GM12878 (cell line): ENCODE results near the gene SUPT3H. TPM values are rescaled to one million over a fixed set of nuclear protein-coding genes. Genes with fewer than 3 reads are reported as not detected.

Experiments
- ATAC-seq: fragments of 200-7000 bp; cut with Tn5 transposase; 3 replicates; pipeline ENCODE4 v1.9.1; 2020; ENCODE audit warnings: mild to moderate bottlenecking, moderate library complexity
- BruUV-seq: library from RNA; stranded (reverse); fragments of 400-500 nt; replicated peaks from 2 replicates; lab custom pipeline; 2021; lab: Mats Ljungman, UMichigan
- CTCF ChIA-PET: fragments of 300-600 bp; sonication (Branson Sonifier 250); formaldehyde crosslinking; extraction: SDS; loops from one replicate; lab custom pipeline; 2021; ENCODE audit warnings: inconsistent platforms; lab: Yijun Ruan, JAX
- POLR2A ChIA-PET: fragments of 350-600 bp; formaldehyde crosslinking; extraction: SDS; loops from one replicate; lab custom pipeline; 2021; ENCODE audit warnings: inconsistent platforms; lab: Charles Lee
- RAD21 ChIA-PET: fragments of 300-600 bp; sonication (Branson Sonifier 250); formaldehyde crosslinking; loops from one replicate; lab custom pipeline; 2023; ENCODE audit warnings: antibody characterized with exemption; ENCODE audit not compliant: unreplicated experiment; lab: Charles Lee
- SMC1A ChIA-PET: fragments of 300-600 bp; sonication (Branson Sonifier 250); formaldehyde crosslinking; loops from one replicate; lab custom pipeline; 2023; ENCODE audit not compliant: unreplicated experiment, uncharacterized antibody; lab: Charles Lee
- DNase-seq: peaks from one replicate; pipeline ENCODE4 v3.0.0-alpha.2; 2011; ENCODE audit warnings: low read depth, low spot score
- FAIRE-seq: peaks from 3 replicates; lab custom pipeline; 2011; peaks lifted over from hg19 to GRCh38; lab: Jason Lieb, UNC
- H2AFZ ChIP-seq: 2 replicates; pipeline ENCODE4 v1.6.0; 2011; ENCODE audit warnings: low read depth, low read length, control low read depth; ENCODE audit not compliant: control insufficient read depth
- H3K27ac ChIP-seq: 2 replicates; pipeline ENCODE4 v1.5.1; 2011; ENCODE audit warnings: control low read depth; ENCODE audit not compliant: control insufficient read depth, insufficient read depth
- H3K27me3 ChIP-seq, 2 experiments: replicated peaks in 1 of 2; 2 replicates each; pipeline versions ENCODE4 v1.6.0 to v1.6.1; 2011; ENCODE audit warnings: low read length in 1 of 2; ENCODE audit not compliant: control insufficient read depth in 2 of 2, insufficient read depth in 2 of 2
- H3K36me3 ChIP-seq, 2 experiments: 2 replicates each; pipeline ENCODE4 v1.5.1; 2011; ENCODE audit warnings: low read length in 1 of 2; ENCODE audit not compliant: control insufficient read depth in 2 of 2, insufficient read depth in 2 of 2
- H3K4me1 ChIP-seq: 2 replicates; pipeline ENCODE4 v1.6.1; 2011; ENCODE audit warnings: mild to moderate bottlenecking, low read length, moderate library complexity, mixed read lengths; ENCODE audit not compliant: control insufficient read depth, insufficient read depth
- H3K4me2 ChIP-seq: 2 replicates; pipeline ENCODE4 v1.6.0; 2011; ENCODE audit warnings: control low read depth; ENCODE audit not compliant: control insufficient read depth, insufficient read depth
- H3K4me3 ChIP-seq: fragments of 200-600 bp; sonication (generic); 2 replicates; pipeline ENCODE4 v1.5.1; 2016
- H3K79me2 ChIP-seq: 2 replicates; pipeline ENCODE4 v1.6.0; 2011; ENCODE audit warnings: low read length; ENCODE audit not compliant: control insufficient read depth, insufficient read depth
- H3K9ac ChIP-seq: 2 replicates; pipeline ENCODE4 v1.8.0; 2011; ENCODE audit warnings: low read length, control low read depth, mixed read lengths; ENCODE audit not compliant: control insufficient read depth, insufficient read depth
- H3K9me3 ChIP-seq: replicated peaks from 3 replicates; pipeline ENCODE4 v1.5.1; 2011; ENCODE audit warnings: mild to moderate bottlenecking, low read length; ENCODE audit not compliant: control insufficient read depth, insufficient read depth
- H4K20me1 ChIP-seq: 2 replicates; pipeline ENCODE4 v1.6.0; 2011; ENCODE audit not compliant: control insufficient read depth, insufficient read depth
- ATF7 ChIP-seq: fragments of 450-650 bp; IDR thresholded peaks from 2 replicates; pipeline ENCODE4 v1.6.1; 2016; ENCODE audit warnings: low read depth, mild to moderate bottlenecking
- E2F8 ChIP-seq: fragments of 450-650 bp; IDR thresholded peaks from 2 replicates; pipeline ENCODE4 v1.6.1; 2018; ENCODE audit warnings: mild to moderate bottlenecking, low read depth, moderate library complexity; ENCODE audit not compliant: partially characterized antibody
- KDM1A ChIP-seq: fragments of 200-600 bp; sonication (generic); IDR thresholded peaks from 2 replicates; pipeline ENCODE4 v1.6.1; 2016; ENCODE audit warnings: borderline replicate concordance
- MTA2 ChIP-seq: fragments of 450-650 bp; IDR thresholded peaks from 2 replicates; pipeline ENCODE4 v1.6.1; 2016; ENCODE audit warnings: low read depth, mild to moderate bottlenecking, moderate library complexity
- PKNOX1 ChIP-seq: fragments of 450-650 bp; IDR thresholded peaks from 2 replicates; pipeline ENCODE4 v1.6.1; 2016; ENCODE audit warnings: mild to moderate bottlenecking
- SIX5 ChIP-seq: IDR thresholded peaks from 2 replicates; pipeline ENCODE4 v1.6.1; 2011; ENCODE audit warnings: mild to moderate bottlenecking, low read depth, low read length, moderate library complexity; ENCODE audit not compliant: severe bottlenecking
- STAT3 ChIP-seq: IDR thresholded peaks from 2 replicates; pipeline ENCODE4 v1.6.1; 2011; ENCODE audit warnings: low read depth, low read length, improper control_type of control experiment
- TARDBP ChIP-seq: IDR thresholded peaks from 2 replicates; pipeline ENCODE4 v1.6.1; 2016; ENCODE audit warnings: borderline replicate concordance
- ZBED1 ChIP-seq: IDR thresholded peaks from 2 replicates; pipeline ENCODE4 v1.6.1; 2016; ENCODE audit warnings: borderline replicate concordance
- ZZZ3 ChIP-seq: IDR thresholded peaks from 2 replicates; pipeline ENCODE4 v1.6.1; 2011; ENCODE audit warnings: low read depth; ENCODE audit not compliant: control insufficient read depth, insufficient read length
- WGBS: methylation state at CpG from one replicate; pipeline ENCODE4 v1.1.6; 2016; ENCODE audit warnings: low lambda C conversion rate; ENCODE audit not compliant: insufficient replicate concordance, insufficient coverage; ENCODE audit errors: missing lambda C conversion rate; 5-methylcytosine and 5-hydroxymethylcytosine counted together
- in situ Hi-C: fragments of 300-500 bp; cut with MboI; formaldehyde crosslinking; loops from 9 replicates; pipeline ENCODE4 v1.14.3; 2018; ENCODE audit warnings: mixed read lengths
- intact Hi-C: fragments of 100-400 bp; cut with micrococcal nuclease; formaldehyde crosslinking; loops from one replicate; pipeline ENCODE4 v1.14.2; 2022; ENCODE audit not compliant: unreplicated experiment
- polyA plus RNA-seq, 11 experiments: library from polyadenylated mRNA; depleted of rRNA in 4 of 11; unstranded in 6 of 11; stranded (reverse) in 5 of 11; fragments of >200 nt; fragmentation: Nextera tagmentation in 4 of 11; fragmentation: Illumina TruSeq in 1 of 11; extraction: Ambion mirVana in 4 of 11; extraction: Trizol in 1 of 11; gene quantifications; 1 replicate in 1 of 11; 2 replicates in 10 of 11; pipeline versions ENCODE4 v1.2.1 to v1.2.3, GENCODE V29; 2011 to 2016; ENCODE audit warnings: inconsistent platforms in 2 of 11, missing spikeins in 2 of 11, low read depth in 1 of 11
- total RNA-seq, 4 experiments: library from RNA; depleted of rRNA in 3 of 4; stranded (reverse); fragments of >200 nt in 3 of 4; fragmentation: Illumina TruSeq in 1 of 4; extraction: Trizol in 1 of 4; gene quantifications; 2 replicates each; pipeline versions ENCODE4 v1.2.1 to v1.2.3, GENCODE V29; 2013 to 2021
- TF ChIP-seq, protein P1 (sequence below): IDR thresholded peaks from 2 replicates; pipeline ENCODE4 v1.6.1; 2012; ENCODE audit warnings: low read depth, low read length, improper control_type of control experiment

Gene SUPT3H
- total and polyA plus RNA-seq, 10 of the 15 experiments (the other 5 are each of a cell fraction or from before 2014, with no cell fraction given), result 0.51 to 3.7 (median 2.0) TPM

- RAD21 ChIA-PET, result no interaction called here
- in situ Hi-C loops, result no loop called here
Observed at GRCh38 chr6:45006893-45007292, 370.8 kb downstream of the SUPT3H start.

More at GRCh38 chr6:45006893-45007292, 370.8 kb downstream of the SUPT3H start:
- Histone ChIP-seq H3K27me3 (no peaks in the 10 kb centered on the region), H3K4me1 (peaks cover 3% of the 10 kb centered on the region; the same call in 1 of the 2 replicates), H2AFZ (no peak overlapping the region), H3K9me3 (no peaks in the 10 kb centered on the region), H3K27ac (no peak overlapping the region), H3K9ac (no peak overlapping the region), H4K20me1 (no peaks in the 10 kb centered on the region), H3K79me2 (no peaks in the 10 kb centered on the region), H3K4me3 (no peak overlapping the region), H3K36me3 (no peaks in the 10 kb centered on the region), H3K4me2 (no peak overlapping the region)
- SMC1A ChIA-PET, result no interaction called here
- TF ChIP-seq SIX5 (no peak), E2F8 (no peak), PKNOX1 (no peak), ZBED1 (no peak), ATF7 (no peak), STAT3 (no peak), MTA2 (no peak), KDM1A (no peak), ZZZ3 (no peak), TARDBP (no peak)
- TF ChIP-seq, protein P1, sequence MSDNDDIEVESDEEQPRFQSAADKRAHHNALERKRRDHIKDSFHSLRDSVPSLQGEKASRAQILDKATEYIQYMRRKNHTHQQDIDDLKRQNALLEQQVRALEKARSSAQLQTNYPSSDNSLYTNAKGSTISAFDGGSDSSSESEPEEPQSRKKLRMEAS, result no peak
- BruUV-seq, result no TSS peak
- WGBS, result 61% methylated on average over 3 of the region's 3 CpGs
- POLR2A ChIA-PET, result no interaction called here
- ATAC-seq (no peak), FAIRE-seq (no peak), DNase-seq (no peak)
- intact Hi-C loops, result loop anchor here (10.0 kb wide), 1 partner anchor 918 kb away; no protein-coding TSS in a partner anchor
- CTCF ChIA-PET, result no interaction called here
